Osteocyte (in vitro differentiated cells): ENCODE data around the gene KIAA1217. TPM values are rescaled to one million over a fixed set of nuclear protein-coding genes. Genes with fewer than 3 reads are reported as not detected.

Experiments used
- DNase-seq: peaks from one replicate; pipeline ENCODE4 v3.0.0; 2021; ENCODE audit warnings: mixed read lengths; ENCODE audit not compliant: unreplicated experiment; ENCODE audit errors: extremely low spot score
- H3K27ac Mint-ChIP-seq: one replicate; pipeline ENCODE4 v1.8.0; 2021; ENCODE audit warnings: mild to moderate bottlenecking, mixed read lengths; ENCODE audit not compliant: unreplicated experiment
- H3K27me3 Mint-ChIP-seq: one replicate; pipeline ENCODE4 v1.8.0; 2021; ENCODE audit warnings: mixed read lengths; ENCODE audit not compliant: unreplicated experiment
- H3K36me3 Mint-ChIP-seq: one replicate; pipeline ENCODE4 v1.8.0; 2021; ENCODE audit warnings: mixed read lengths; ENCODE audit not compliant: unreplicated experiment
- H3K4me1 Mint-ChIP-seq: one replicate; pipeline ENCODE4 v1.8.0; 2021; ENCODE audit warnings: mixed read lengths; ENCODE audit not compliant: unreplicated experiment
- H3K4me3 Mint-ChIP-seq: one replicate; pipeline ENCODE4 v1.8.0; 2021; ENCODE audit warnings: mild to moderate bottlenecking, moderate library complexity, mixed read lengths; ENCODE audit not compliant: unreplicated experiment
- H3K9me3 Mint-ChIP-seq: one replicate; pipeline ENCODE4 v1.8.0; 2021; ENCODE audit warnings: mixed read lengths; ENCODE audit not compliant: unreplicated experiment
- total RNA-seq: library from RNA; stranded (reverse); gene quantifications from 2 replicates; pipeline ENCODE4 v1.2.1, GENCODE V29; 2021
- TF ChIP-seq, protein P1 (sequence below): fragments of 200-600 bp; sonication (generic); IDR thresholded peaks from 2 replicates; pipeline ENCODE4 v1.5.0; 2021; ENCODE audit warnings: antibody characterized with exemption, mild to moderate bottlenecking, moderate library complexity

KIAA1217 gene
- total RNA-seq, 1 donor from 2014 or later, result 2.8 TPM

DNA sequence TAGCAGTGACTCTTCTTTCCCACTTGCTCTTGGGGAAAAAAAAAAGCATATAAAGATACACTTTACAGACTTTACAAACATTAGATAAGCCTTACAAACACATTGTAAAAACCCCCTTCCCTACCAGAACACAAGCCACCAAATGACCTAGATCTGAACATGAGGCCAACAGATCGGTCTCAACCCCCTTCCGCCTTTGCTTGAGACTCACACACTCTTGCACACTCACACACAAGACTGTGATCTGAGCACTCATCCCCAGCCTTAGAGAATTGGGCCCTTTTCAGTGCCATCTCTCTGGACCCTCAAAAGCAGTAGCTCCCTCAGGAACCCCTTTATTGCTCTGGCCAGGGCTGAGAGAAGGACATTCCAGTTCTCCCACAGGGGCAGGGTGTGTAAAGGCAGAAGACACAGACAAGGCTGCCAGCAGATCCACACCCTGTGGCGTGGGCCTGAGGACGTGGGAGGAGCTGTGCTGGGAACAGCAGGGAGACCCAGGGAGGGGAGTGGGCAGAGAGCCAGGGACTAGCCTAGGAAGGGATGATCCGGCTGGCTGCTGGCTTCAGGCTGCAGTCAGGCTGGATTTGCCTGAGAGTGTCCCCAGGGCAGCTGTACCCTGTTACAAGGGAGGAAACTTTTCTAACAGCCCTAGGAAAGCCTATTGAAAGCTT is 206.7 kb downstream of the KIAA1217 start:
- peak; percentile 91 for DNase-seq
- H3K9me3 Mint-ChIP-seq, result no peaks in the 10 kb centered on the region
- TF ChIP-seq, protein P1, sequence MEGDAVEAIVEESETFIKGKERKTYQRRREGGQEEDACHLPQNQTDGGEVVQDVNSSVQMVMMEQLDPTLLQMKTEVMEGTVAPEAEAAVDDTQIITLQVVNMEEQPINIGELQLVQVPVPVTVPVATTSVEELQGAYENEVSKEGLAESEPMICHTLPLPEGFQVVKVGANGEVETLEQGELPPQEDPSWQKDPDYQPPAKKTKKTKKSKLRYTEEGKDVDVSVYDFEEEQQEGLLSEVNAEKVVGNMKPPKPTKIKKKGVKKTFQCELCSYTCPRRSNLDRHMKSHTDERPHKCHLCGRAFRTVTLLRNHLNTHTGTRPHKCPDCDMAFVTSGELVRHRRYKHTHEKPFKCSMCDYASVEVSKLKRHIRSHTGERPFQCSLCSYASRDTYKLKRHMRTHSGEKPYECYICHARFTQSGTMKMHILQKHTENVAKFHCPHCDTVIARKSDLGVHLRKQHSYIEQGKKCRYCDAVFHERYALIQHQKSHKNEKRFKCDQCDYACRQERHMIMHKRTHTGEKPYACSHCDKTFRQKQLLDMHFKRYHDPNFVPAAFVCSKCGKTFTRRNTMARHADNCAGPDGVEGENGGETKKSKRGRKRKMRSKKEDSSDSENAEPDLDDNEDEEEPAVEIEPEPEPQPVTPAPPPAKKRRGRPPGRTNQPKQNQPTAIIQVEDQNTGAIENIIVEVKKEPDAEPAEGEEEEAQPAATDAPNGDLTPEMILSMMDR, result no peak
- no peaks in the 10 kb centered on the region for H3K36me3 Mint-ChIP-seq
- peaks cover 19% of the 10 kb centered on the region for H3K4me1 Mint-ChIP-seq
- no peak overlapping the region for H3K4me3 Mint-ChIP-seq
- no peaks in the 10 kb centered on the region for H3K27me3 Mint-ChIP-seq
- H3K27ac Mint-ChIP-seq, result peak overlapping the region; percentile 25

DNA sequence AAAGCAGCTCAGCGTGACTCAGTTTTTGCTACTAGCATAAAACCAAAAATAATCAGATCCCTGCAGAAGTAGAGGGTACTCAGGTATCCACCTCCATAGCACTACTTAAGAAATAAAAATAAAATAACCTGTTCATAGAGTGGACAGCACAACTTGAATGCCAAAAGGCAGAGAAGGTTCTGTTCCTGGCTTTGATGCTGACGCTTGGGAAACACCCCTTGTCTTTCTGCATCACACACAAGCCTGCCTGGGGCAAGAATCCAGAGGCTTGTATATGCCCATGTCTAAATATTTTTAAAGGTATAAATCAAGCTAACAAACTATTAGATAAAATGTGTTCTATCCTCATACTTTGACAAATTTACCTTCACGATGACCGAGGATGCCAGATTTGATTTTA is 207.3 kb downstream of the KIAA1217 start:
- TF ChIP-seq, protein P1, result no peak

DNA sequence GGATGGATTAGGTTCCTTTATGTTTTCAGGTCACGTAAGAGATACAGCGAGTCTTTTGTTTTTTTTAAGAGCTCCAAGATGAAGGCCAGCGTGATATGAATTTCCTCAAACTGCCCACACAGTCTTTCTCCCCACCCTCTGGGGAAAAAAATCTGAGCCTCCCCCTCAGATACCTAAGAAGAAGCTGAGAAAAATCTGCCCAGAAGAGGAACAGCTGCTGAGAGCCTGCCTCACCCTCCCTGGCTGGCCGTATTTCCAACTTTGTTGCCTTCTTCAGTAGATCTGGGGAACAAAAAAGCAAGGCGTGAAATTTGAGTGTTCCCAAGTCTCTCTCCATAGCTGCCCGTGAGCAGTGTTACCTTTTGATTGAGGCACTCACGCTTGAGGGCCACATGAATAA is 208.1 kb downstream of the KIAA1217 start:
- TF ChIP-seq, protein P1, result no peak
- Mint-ChIP-seq H3K27me3 (no peaks in the 10 kb centered on the region), H3K36me3 (no peaks in the 10 kb centered on the region), H3K4me3 (no peak overlapping the region), H3K4me1 (peaks cover 19% of the 10 kb centered on the region), H3K9me3 (no peaks in the 10 kb centered on the region), H3K27ac (no peak overlapping the region)
- no peak for DNase-seq

More for the DNA sequence above, 207.3 kb downstream of the KIAA1217 start:
- Mint-ChIP-seq H3K9me3 (no peaks in the 10 kb centered on the region), H3K36me3 (no peaks in the 10 kb centered on the region), H3K27me3 (no peaks in the 10 kb centered on the region), H3K4me1 (peaks cover 19% of the 10 kb centered on the region), H3K27ac (peak overlapping the region; percentile 25), H3K4me3 (no peak overlapping the region)
- DNase-seq, result no peak

DNA sequence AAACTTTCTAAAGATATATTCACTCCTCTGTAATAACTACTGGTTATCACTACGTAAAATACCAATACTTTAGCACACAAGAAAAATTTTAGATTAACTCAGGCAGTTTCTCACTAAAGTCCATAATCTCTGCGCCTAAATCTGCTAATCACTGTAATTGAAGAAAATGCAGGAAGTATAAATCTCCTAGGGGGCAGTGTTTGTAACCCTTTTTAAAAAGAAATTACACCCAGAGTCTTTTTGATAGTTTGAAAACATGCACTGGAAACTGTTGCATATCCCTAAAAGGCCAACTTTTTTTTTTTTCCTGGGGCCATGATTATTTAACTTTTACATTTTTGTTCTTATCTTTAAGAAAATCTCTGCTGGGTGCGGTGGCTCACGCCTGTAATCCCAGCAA is 209.6 kb downstream of the KIAA1217 start:
- TF ChIP-seq, protein P1, result peak; percentile 24
- Mint-ChIP-seq H3K36me3 (no peaks in the 10 kb centered on the region), H3K4me3 (no peak overlapping the region), H3K27ac (no peak overlapping the region), H3K9me3 (no peaks in the 10 kb centered on the region), H3K27me3 (no peaks in the 10 kb centered on the region), H3K4me1 (peaks cover 19% of the 10 kb centered on the region)
- DNase-seq, result no peak

DNA sequence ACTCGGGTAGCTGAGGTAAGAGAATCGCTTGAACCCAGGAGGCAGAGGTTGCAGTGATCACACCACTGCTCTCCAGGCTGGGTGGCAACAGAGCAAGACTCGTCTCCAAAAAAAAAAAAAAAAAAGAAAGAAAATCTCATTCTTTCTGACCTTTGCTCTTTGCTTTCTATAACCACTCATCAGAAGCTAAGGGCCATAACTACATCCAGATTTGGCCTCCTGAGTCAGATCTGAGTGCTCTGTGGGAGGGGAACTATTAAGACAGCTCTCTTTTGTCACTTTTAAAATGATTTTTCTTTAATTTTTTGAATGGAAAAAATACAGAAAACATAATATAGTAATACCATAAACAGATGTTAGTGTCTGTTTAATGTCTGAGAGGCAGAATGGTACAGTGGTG is 210.1 kb downstream of the KIAA1217 start:
- DNase-seq, result no peak
- Mint-ChIP-seq H3K27ac (no peak overlapping the region), H3K4me3 (no peak overlapping the region), H3K4me1 (peaks cover 19% of the 10 kb centered on the region), H3K27me3 (no peaks in the 10 kb centered on the region), H3K36me3 (no peaks in the 10 kb centered on the region), H3K9me3 (no peaks in the 10 kb centered on the region)
- TF ChIP-seq, protein P1, result no peak
